Anterior cingulate cortex (tissue), 58 donors: ENCODE results near the gene HIVEP3.
A peak's percentile ranks its signal among the peaks of the same experiment; 100 is the strongest.

Source experiments
- DNase-seq, 58 donors: peaks; one replicate each; lab custom pipeline; 2025; lab: John Stamatoyannopoulos, UW

Gene HIVEP3

DNA sequence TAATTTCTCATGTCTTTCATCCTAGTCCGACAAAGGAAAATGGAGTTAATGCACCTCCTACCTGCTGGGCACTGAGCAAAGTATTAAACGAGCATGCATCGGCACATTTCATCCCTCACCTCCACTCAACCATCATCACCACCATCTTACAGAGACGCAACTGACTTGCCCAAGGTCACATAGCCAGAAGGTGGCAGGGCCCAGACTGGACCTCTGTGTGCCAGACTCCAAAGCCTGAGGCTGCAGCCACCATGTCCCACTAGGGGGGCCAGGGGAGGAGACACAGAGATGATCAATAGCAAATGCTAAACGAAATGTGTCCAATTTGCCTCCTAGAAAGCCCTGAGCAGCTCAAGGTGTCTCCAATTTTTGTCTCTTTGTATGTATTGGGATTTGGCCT, 270.5 kb downstream of the HIVEP3 start:
- DNase-seq: no peak

DNA sequence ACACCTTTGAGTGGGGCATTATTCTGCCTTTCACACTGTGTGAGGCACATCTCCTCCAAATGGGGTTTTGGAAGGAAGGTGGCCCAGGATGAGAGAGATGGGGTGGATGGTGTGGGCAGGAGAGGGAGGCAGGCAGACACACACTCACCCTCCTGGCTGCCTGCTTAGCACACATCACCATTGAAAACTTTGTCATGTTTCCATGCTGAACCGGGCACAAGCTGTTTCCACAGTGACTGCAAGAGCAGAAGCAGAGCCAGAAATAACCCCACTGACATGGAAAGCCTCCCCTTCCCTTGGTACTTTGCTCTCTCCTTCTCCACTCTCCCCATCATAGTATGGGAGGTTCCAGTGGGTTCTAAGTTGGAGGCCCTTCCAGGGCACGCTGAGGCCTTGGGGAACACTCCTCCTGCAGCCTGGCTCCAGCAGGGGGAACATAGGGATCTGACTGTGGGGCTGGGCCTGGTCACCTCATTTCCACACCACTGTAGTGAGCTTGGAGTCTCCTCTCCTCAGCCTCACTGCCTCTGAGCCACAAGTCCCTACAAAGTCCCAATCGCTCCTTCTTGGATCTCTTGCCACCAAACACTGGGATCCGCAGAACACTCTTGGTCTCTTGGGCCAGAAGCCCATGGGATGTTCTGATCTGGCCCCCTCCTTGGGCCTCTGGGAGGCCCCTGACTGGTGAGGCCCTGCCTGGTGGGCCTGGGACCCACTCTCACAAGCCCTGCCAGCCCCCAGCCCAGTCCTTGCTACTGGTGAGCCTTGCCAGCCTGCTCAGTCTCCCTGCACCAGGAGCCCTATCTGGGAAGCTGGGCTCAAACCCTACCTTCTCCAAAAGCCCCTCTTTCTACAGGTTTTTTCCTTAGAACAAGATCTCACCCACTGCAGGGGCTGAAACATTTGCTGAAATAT, 271.2 kb downstream of the HIVEP3 start:
- DNase-seq: peak in 6 of 58 donors; percentile 13 to 48 (median 25)

DNA sequence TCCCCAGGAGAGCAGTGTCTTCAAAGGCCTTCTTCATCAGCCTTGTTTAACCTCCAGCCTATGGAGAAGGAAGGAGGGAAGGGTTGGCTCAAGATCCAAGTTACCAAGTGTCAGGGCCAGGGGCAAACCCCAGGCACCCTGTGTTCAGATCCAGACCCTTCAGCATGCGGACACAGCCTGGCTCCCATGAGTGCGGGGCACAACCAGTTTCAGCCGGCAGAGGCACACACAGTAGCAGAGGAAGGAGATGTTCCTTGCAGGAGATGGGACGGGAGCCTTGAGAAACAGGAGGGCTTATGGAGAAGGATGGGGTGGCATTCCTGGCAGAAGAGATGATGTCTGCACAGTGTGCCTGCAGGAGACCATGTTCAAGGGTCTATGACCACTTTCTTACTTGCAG, 272.5 kb downstream of the HIVEP3 start:
- DNase-seq: no peak

DNA sequence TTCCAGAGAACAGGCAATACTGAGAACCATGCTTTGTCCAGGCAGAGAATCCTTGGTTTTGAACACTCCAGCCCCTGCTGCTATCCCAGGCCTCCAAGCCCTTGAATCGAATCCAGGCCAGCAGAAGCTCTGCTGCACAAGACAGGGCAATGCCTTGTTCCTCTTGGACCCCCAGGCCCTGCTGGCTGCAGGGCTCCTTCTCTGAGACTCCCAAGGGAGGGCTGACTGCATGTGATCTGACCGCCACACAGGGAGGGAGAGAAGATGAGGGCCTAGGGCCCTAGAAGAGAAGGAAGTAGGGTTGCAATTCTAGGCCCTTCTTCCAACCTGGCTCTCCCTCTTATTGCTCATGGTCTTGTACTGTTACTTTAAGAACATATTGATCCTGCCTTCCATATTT, 273.7 kb downstream of the HIVEP3 start:
- no peak for DNase-seq

DNA sequence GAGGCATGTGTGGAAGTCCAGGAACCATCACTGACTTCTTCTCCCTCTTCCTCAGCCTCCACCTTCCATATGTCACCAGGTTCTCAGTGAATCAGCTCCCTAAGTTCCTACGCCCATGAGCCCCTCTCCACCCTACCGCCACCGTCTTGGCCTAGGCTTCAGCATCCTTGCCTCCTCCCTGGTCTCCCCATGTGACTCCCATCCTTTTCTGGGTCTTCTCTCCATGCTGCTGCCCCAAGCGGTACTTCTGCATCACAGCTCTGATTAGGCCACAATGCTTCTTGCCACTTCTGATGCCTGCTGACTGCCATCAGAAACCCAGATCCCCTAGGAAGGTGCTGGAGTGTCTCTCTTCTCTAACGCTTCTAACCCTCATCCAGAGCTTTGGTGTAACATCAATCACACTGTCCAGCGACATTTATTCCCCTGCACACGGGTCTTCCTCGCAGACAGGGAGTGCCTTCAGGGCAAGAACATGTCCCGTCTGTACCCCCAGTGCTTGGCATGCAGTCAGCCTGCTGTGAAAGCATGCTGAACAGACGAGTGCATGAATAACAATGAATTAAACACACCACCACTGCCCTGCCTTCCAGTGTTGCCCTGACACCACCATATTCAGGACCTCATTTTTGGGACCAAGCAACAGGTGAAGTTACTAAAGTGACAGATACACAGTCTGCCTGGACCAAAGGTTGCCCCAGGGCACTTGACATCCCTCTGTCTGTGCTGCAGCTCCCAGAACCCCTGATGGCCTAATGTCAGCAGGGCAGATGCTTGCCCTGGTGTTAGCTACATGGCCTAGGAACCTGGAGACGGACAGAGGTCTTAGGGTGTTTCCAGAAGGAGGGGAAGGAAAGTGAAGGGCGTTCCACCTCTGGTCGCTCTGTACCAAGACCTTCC, 275.6 kb downstream of the HIVEP3 start:
- DNase-seq: no peak

DNA sequence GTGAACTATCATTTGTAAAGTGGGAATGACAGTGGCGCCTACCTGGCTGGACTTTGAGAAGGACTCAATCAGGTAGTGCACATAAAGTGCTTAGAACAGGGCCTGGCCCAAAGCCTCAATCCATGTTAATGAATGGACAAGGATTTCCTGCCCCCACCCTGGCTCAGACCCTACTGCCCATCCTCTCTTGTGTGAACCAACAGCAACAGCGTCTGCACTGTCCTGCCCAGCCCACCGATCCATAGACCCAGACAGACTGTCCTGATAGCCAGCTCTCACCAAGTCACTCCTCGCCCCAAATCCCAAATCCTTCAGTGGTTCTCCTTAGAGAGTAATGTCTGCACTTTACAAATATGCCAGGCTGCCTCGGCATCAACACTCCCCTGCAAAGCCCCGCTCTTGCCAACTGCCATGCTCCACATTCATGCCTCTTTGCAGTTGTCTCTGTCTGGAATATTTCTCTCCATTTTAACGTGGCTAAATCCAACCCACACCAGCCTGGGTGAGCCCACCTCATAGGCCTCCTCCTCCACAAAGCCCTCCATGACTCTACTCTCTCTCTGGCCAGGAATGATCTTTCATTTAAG, 276.7 kb downstream of the HIVEP3 start:
- DNase-seq: peak in 4 of 58 donors; percentile 14 to 27 (median 22)

DNA sequence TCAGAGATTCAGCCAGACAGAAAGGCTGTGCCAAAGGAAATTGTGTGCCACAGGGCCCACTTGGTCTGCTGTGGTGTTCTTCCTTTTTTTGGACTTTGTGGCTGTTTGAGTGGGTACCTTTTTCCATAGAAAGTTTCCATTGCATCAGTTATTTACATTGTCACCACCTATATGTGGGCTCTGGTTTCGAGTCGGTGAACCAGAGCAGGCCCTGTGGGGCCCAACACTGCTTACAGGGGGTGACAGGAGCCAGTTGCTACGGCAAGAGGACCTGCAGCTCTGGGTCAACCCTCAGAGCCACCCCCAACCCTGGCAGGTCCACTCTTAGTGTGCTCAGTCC, 277.3 kb downstream of the HIVEP3 start:
- DNase-seq: no peak

DNA sequence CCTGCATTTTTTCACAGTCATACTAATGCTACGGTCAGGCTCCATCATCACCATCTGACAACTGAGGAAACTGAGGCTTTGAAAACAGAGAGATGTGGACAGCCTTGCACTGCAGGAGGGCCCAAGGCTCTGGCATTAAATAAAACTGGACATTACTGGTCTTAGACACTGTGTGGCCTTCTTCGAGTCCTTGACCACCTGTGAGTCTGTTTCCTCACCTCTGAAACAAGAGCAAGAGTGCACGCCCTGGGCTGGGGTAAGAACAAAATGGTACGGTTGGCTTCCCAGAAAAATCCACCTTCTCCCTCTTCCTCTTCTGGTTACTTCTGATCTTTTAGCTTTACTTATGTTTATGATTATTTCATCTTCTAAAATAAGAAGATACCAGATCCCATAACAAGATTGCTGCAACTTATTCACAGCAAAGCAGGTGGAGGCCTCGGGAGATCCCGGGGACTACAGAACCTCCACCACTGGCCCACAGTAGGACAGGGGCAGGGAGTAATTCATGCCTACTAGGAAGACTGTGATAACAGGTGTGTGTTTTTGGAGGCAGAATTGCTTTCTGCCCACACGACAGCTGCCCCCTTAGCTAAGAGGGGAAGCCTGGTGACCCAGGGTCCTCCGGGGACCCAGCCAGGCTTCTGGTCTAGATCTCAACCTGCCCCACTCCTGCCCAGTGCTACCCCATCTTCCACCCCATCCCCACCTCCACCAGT, 277.8 kb downstream of the HIVEP3 start:
- no peak for DNase-seq

DNA sequence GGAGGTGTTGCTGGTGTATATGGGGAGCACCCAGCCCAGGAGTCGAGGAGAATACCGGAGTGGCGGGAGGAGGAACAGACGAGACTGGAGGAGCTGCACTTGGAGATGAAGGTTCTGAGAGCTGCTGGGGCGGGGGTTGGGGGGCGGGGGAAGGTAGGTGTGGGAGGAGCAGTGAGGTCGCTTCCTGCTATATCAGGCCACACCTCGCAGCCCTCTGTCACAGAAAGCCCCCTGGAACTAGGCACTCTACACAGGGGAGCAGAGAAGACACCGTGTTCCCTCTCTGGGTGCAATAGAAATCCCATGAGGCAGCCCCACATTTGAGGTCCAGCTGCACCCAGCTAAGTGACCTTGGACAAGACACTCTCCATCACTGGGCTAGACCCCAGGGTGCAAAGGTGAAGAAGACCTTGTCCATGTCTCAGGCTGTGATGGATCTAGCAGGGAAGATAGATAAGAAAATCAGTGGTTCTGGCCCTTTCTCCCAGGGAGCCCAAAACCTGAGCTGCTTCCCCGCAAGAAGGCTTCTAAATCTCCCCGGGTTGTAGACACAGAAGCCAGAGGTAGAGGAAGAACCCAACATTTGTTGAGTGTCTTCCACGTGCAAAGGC, 278.5 kb downstream of the HIVEP3 start:
- no peak for DNase-seq

DNA sequence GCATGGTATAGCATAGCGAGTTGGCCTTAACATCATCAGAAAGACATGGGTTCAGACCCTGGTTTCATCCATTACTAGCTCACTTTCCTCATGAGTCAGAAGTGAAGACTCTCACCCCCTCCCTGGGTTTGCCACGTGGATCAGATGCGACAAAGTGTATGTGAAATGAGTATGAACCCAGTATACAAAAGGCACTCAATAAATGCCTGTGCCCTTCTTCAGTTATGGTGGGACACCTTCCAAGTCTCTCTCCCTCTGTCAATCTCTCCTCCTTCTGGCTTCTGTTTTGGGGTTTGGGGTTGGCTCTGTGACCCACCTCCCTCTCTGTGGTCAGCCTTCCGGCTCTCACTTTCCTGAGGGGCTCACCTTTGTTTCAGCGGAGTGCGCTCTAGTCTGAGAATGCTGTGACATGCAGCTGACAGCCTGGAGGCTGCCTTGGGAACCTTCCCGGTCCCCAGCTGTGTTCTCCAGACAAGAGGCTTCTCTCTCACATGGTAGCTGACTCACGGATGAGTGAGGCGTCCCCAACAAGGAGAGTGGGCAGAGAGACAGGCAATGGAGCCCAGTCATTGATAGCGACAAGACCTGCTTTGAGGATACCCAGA, 279.3 kb downstream of the HIVEP3 start:
- DNase-seq: peak in 47 of 58 donors; percentile 14 to 85 (median 52)

DNA sequence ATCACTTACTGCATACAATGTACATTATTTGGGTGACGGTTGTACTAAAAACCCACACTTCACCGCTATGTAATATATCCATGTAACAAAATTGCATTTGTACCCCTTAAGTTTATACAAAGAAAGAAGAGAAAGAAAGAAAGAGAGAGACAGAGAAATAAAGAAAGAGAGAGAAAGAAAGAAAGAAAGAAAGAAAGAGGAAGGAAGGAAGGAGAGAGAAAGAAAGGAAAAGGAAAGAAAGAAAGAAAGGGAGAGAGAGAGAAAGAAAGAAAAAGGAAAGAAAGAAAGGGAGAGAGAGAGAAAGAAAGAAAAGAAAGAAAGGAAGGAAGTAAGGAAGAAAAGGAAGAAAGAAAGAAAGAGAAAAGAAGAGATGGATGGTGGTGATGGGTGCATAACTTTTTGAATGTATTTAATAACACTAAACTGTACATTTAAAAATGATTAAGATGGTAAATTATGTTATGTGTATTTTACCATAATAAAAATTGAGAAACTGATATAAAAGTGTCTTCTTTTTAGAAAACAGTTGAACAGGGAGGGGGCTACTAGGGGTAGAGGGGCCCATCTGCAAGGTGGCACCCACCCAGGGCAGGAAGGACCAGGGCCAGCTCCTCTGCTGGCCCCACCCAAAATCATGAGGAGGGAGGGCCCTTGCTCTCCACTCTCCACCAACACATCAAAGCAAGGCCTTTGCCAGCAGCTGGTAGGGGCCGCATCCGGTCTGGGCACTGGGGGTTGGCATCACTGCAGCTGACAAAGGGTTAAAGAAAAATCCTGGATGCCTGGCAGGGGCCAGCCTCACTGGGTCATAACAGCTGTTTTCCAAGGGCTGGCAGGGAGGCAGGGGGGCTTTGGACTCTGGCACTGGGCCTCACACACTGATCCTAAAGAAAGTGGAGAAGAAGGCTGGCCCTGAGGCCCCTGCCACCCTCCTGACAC, 280.4 kb downstream of the HIVEP3 start:
- DNase-seq: no peak

DNA sequence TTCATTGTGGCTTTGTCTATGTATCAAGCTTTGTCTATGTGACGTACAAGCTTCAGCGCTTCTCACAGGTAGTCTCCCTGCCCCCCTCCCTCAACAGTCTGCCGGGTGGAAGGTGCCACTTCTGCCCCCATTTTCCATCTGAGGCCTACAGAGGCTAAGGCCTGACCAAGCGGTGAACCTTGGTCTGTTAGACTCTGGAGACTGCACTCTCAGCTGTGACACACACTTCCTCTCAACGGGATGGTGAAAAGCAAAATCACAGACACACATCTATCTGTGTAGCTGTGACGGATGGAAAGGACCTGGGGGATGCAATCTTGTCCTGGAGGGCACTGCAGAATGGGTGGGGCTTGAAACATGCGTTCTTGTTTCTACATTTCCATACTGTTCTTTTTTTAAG, 281.4 kb downstream of the HIVEP3 start:
- no peak for DNase-seq

DNA sequence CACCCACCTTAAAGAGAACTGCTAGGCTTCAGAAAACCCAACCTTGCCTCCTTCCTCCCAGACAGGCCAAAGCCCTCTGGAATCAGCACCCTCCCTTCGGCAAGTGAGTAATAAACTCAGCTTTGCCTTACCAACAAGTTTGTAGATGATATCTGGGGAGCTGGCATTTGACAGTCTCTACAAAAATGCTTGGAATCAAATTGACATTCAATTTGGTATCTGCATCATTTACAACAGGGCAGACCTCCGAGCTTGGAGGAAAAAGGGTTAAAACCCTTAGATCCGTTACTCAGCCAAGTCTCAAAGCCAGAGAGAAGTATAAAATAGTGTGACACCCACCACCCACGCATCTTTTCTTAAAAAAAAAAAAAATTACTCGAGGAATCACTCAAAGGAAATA, 285.0 kb downstream of the HIVEP3 start:
- no peak for DNase-seq

DNA sequence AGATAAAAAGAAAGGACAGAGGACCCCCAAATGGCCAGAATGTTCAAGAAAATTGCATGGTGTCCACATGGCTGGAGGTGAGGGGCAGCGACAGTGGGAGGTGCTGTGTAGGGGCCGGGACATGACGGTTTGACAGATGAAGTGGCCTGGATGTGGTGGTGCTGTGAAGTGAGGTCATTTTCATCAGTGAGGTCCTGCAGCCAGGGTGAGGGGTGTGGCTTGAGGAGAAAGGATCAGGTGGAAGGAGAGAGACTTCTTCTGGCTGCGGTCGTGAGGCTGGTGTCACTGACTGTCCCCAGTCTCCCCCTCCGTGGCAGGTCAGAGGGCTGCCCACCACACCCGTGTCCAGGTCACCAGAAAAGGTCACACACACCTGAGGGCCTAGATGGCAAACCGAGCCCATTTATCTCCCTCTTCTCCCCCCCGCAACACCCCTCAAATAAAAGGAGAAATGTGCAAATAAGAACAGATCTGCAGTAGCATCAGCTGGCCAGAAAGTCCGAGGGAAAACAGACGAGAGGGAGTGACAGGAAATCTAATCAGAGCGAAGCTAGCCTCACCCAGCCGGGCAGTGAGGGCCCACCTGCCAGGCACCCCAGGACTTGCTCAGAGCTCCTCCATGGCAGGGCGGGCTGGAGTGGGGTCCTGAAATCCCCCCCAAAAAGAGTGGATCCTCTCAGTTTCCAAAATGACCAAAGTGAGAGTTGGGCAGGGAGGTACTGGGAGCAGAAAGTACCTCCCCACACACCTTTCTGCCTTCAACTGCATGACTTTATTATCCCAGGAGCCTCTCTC, 285.7 kb downstream of the HIVEP3 start:
- no peak for DNase-seq

DNA sequence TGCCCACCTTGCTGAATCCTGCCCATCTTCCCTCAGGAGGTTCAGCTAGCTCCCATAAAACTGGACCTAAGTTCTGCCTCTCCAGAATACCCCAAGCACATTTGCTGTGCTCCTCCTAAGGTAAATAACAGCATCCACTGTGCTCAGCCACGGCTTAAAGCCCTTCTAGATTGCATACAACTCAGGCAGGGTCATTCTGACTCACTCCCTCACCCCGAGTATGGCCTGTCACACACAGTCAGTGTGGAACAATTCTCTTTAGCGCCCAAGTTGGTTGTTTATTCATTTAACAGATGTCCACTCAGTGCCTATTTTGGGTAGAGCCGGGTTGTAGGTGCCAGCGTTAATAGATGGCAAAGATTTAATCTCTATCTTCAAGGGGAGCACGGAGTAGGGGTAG, 286.8 kb downstream of the HIVEP3 start:
- DNase-seq: no peak

DNA sequence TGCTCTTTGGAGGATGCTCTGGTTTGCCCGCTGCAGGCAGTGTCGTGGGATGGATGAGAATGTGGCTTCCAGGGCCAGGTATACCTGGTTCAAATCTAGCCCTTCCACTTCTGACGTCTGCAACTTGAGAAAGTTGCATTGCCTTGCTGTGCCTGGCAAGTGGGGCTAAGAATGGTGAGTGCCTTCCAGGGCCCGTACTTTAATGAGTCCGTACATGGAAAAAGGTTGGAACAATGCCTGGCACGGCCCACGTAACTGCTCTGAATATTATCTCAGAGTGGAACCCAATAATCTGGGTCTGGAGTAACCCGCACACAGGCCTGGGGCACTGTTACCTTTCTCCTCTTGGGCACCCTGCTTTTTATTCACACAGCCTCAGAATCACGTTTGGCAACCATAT, 287.6 kb downstream of the HIVEP3 start:
- no peak for DNase-seq

DNA sequence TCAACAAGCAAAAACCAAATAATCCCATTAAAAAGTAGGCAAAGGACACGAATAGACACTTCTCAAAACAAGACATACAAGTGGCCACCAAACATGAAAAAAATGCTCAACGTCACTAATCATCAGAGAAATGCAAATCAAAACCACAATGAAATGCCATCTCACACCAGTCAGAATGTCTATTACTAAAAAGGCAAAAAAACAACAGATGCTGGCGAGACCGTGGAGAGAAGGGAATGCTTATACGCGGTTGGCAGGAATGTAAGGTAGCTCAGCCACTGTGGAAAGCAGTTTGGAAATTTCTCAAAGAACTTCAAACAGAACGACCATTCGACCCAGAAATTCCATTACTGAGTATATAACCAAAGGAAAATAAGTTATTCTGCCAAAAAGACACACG, 289.2 kb downstream of the HIVEP3 start:
- DNase-seq: no peak

DNA sequence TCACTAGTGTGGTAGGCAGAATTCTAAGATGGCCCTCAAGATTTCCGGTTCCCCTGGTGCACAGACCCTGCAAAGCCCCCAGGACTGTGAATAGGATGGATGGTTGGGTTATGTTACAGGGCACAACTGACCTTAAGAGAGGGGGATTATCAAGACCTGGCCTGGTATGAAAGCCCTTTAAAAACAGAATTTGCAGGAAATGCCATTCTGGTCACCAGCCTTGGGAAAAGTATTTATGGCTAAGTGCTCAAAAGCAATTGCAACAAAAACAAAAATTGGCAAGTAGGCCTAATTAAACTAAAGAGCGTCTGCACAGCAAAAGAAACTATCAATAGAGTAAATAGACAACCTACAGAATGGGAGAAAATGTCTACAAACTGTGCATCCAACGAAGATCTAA, 289.6 kb downstream of the HIVEP3 start:
- no peak for DNase-seq
